Vagina (tissue), 2 donors: Measurements from ENCODE around the gene ARHGAP26.

Experiments
- POLR2A ChIP-seq, 2 donors: fragments of 450-650 bp; IDR thresholded peaks; one replicate each; pipeline ENCODE4 v1.6.1; 2017; ENCODE audit warnings: antibody characterized with exemption in 2 of 2, mild to moderate bottlenecking in 2 of 2, moderate library complexity in 2 of 2
- POLR2AphosphoS5 ChIP-seq, 2 donors: sonication (generic); formaldehyde crosslinking; IDR thresholded peaks; one replicate each; pipeline ENCODE4 v1.9.0; 2017; ENCODE audit warnings: antibody characterized with exemption in 2 of 2, mild to moderate bottlenecking in 2 of 2, low read depth in 1 of 2; ENCODE audit not compliant: insufficient read depth in 1 of 2
- TF ChIP-seq, protein P1 (sequence below), 3 experiments: fragments of 450-650 bp in 2 of 3; fragments of 200-600 bp in 1 of 3; sonication (generic) in 1 of 3; IDR thresholded peaks; one replicate each; pipeline ENCODE4 v1.5.1; 2017 to 2019; ENCODE audit warnings: antibody characterized with exemption in 3 of 3, mild to moderate bottlenecking in 2 of 3, moderate library complexity in 2 of 3

- TF ChIP-seq, protein P1, sequence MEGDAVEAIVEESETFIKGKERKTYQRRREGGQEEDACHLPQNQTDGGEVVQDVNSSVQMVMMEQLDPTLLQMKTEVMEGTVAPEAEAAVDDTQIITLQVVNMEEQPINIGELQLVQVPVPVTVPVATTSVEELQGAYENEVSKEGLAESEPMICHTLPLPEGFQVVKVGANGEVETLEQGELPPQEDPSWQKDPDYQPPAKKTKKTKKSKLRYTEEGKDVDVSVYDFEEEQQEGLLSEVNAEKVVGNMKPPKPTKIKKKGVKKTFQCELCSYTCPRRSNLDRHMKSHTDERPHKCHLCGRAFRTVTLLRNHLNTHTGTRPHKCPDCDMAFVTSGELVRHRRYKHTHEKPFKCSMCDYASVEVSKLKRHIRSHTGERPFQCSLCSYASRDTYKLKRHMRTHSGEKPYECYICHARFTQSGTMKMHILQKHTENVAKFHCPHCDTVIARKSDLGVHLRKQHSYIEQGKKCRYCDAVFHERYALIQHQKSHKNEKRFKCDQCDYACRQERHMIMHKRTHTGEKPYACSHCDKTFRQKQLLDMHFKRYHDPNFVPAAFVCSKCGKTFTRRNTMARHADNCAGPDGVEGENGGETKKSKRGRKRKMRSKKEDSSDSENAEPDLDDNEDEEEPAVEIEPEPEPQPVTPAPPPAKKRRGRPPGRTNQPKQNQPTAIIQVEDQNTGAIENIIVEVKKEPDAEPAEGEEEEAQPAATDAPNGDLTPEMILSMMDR (IDR thresholded peaks at IDR 0.05), result no peak
- TF ChIP-seq POLR2A (IDR thresholded peaks at IDR 0.05) (no peak), POLR2AphosphoS5 (IDR thresholded peaks at IDR 0.05; ENCODE audit: insufficient read depth in 1 of 2, low read depth in 1 of 2) (no peak)
Measured at GRCh38 chr5:142845402-142845921, 75.3 kb downstream of the ARHGAP26 start.
